GM18499 (cell line): ENCODE measurements around the gene NPW.
"Not testable (repeated sequence)": the region's sequence is repeated elsewhere in the genome, so short reads cannot be mapped to it uniquely, and the experiment has no call there.

ENCODE experiments used
- ATAC-seq: cut with Tn5 transposase; IDR thresholded peaks from one replicate; pipeline ENCODE4 v1.9.1; 2021; ENCODE audit warnings: moderate number of reproducible peaks; ENCODE audit not compliant: insufficient read depth, unreplicated experiment

NPW gene

GRCh38 chr16:2001035-2001434, 18.6 kb upstream of the NPW start:
- ATAC-seq: no peak

DNA sequence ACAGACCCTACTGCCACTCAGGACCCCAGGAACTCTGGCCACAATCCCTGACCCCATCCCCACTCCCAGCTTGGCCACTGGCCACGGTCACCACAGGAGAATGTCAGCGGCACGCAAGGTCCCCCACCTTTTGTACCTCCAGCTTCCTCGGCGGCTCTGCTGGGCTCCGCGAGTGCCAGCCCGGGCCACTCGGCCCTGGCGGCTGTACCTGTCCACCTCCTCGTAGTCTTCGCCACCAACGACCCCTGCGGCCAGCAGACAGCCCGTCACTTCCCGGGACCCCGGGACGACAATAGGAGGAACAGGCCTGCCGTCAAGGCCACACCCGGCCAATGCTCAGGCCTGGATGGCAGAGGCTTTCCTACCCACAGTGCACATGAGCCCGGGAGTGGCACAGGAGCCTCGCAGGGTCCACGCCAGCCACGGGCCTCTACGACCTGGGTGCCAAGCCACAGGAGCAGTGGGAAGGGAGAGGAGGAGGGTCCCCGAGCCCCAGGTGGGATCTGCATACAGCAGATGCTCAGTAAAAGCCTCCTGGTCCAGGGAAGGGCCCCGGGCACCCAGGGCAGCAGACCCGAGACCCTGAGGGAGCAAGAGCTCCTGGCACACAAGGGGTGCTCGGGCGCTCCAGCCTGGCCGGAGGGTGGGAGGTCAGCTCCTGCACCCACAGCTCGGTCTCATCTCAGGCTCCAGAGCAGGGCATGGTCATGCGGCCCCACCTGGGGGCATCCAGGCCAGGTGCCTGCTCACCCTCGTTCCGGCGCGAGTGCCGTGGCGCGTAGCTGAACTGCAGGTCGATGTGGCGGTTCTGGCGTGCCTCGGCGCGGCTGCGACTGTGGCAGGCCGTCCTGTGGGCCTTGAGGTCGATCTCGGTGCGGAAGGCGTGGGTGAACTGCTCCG, 17.9 kb upstream of the NPW start:
- ATAC-seq: no peak

DNA sequence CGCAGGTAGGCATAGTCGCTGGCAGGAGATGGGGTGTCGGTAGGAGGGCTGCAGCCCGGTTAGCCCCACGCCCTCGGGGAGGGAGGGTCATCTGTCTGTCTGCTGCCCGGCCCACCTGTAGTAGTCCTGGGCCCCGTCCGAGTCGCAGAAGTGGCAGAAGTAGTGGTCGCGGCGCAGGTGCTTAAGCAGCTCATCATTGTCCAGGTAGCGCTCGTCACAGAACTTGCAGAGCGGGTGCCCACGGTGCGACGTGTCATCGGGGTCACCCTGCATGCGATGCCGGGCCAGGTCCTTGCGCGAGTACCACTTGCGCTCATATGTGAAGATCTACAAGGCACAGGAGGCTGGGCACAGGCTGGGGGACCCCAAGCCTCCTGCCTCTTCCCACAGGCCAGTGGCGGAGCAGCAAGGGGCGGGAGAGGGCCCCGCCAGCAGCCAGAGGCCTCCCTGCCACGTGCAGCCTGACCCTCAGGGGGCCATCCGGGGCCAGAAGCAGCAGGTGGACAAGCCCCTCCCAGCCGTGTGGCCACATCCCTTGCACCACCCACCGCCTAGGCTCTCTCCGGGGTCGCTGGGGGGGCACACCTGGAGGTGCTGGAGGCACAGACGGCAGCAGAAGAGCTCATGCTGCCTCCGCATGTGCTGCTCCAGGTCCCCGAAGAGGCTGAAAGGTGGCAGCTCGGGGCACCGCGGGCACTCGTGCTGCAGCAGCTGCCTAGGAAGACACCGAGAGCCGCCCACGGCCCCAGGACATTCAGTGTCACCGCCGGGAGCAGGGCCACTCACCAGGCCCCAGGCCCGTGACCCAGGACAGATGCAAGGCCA, 17.0 kb upstream of the NPW start:
- ATAC-seq: no peak

DNA sequence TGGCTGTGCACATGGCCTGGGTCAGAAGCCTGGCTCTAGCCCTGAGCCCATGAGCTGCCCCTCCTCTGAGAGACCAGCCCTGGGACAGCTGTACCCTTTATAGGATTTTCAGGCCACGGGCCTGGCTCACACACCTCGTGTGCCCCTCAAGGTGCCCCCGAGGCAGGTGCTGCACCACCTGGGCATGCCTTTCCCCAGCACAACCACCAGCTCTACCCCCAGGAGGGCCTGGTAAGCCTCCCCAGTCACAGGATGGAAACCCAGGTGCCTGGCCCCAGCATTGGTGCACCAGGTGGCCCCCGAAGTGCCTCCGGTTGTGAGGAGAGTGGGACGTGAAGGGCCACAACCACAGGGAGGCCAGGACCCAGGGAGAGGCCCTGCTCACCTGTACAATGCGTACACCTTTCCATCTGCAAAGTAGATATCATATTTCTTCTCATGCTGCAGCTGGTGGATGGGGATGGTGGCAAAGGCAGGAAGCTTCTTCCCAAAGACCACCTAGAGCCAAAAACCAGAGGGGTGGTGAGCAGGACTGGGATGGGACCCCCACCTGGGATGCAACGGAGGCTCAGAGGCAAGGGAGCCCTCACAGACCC, 16.3 kb upstream of the NPW start:
- ATAC-seq: no peak

DNA sequence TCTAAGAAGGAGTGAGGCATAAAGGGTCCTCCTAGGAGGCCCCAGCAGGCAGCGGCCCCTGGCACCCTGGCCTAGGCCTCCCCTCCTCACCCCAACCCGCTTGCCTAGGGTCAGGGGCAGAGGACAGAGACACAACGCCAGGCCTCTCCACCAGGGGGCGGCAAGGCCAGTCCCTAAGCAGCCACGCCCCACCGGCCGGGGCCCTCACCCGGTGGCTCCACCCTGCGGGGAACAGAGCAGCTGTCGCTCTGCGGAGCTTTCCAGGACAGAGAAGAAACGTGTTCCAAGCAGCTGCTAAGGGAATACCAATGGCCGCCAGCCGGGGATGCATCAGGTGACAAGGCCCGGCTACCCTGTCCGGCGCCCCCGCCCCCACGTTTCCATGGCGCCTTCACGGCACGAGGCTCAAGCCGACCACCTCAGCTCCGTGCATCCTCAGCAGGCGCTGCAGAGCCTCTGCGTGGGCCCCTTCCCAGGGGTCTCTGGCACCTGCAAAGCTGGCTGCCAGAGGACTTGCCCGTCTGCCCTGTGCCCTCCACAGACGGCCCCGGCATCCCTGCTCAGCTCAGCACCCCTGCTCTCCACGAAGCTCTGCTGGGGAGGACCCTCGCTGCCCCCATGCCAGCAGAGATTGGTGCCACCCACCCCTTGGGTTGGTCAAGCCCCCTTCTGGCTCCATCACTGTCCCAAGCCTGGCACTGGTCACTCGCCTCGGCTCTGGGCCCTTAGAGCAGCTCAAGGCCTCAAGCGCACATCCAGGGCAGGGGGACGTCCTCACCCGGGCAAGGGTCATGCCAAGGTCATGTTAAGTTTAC, 15.6 kb upstream of the NPW start:
- ATAC-seq: no peak

DNA sequence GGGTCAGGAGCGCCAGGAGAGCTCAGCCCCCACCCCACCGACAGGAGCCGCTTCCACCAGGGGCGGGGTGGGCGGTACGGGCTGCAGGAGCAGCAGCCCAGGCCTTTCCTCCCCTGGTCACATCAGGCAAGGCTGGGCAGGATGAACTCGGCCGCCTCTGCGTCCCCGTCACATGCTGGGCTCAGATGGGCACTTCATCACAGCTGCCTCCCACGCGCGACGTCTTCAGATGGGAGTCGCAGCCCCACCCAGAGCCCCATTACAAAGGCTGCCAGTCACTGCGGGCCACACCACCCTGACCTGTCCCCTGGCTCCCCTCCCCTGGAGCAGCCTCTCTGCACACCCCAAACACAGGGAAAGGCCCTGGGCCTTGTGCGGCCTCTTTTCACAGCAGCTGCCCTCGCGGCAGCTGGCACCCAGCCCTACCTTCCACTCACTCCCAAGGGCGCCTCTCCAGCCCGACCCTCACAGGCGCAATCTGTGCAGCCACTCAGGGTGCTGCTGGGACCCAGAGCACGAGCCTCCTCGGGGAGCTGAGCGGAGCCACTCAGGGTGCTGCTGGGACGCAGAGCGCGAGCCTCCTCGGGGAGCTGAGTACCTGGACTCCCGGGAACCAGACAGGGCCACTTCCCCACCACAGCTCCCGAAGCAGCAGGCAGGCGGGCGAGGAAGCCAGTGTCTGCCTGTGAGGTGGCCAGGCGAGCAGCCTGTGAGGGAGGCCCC, 14.6 kb upstream of the NPW start:
- no peak for ATAC-seq

DNA sequence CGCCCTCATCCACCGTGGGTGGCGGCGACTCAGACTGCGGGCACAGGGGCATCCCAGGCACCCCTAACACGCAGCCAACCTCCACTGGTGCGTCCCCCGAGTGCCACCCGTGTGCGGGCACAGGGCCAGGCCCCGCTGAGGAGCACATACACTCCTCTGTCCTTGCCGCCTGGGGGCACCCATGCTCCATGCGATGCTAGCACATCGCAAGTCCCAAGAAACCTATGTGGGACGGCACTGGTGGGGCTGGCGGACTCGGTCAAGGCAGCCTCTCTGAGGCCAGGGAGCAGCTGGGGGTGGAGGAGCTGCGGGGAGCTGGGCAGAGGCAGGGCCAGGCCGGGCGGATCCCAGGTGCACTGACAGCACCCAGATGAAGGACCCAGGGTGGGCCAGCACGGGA, 13.9 kb upstream of the NPW start:
- ATAC-seq: no peak

GRCh38 chr16:2006317-2006716, 13.3 kb upstream of the NPW start:
- no peak for ATAC-seq

DNA sequence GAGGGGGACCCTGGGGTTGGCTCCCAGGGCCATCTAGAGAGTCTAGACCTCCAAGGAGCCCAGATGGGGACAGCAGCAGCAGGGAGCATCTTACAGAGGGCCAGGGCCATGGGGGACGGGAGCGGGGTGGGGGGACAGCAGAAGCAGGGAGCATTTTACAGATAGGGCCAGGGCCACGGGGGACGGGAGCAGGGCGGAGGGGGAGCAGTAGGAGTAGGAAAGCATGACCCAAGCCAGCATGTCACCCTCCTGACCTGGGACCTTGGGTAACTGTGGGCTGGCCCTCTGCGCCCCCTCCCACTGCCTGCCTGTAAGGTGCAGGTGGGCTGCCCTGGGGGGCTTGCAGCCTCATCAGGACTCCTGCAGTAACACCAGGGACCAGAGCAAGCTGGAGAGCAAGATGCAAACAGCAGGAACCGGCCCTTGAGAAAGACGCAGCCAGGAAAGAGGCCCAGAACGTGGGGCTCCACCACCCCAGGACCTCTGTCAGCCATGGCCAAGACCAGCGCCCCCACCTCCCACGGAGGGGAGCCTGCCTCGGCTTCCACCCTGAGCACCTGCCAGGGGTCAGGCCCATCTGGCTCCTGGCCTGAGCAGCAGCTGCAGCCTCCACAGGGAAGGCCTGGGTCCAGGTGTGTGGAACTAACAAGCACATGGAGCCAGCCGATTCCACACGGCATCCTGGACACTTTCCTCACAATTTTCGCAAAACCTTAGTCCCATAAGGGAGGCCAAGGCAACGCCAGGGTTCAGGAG, 12.3 kb upstream of the NPW start:
- ATAC-seq: no peak

- ATAC-seq: no peak
These were observed 11.5 kb upstream of the NPW start for GRCh38 chr16:2008009-2008526.

- no peak for ATAC-seq
These were observed 10.9 kb upstream of the NPW start for GRCh38 chr16:2008631-2009163.

DNA sequence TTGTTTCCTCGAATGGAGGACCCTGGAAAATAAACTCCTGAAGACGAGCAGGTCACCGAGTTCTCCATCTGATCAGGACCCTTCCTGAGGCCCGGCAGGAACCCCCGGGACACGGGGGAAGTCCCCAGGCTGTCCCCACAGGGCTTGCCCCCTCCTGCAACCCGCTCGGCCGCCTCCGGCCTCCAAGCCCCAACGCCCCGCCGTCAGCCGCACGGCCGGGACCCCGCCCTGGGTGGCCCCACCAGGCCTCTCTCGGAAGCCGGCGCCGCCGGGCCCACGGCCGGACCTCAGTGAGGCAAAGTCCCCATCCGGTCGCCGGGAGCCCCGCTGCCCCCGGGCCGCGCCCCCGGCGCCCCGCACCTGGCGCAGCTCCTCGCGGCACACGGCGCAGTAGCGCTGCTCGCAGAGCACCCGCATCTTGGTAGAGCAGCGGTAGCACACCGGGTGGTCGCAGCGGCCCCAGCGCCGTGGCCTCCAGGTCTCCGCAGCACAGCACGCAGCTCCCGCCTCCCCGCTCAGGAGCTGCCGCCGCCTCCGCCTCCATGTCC, 10.3 kb upstream of the NPW start:
- no peak for ATAC-seq

DNA sequence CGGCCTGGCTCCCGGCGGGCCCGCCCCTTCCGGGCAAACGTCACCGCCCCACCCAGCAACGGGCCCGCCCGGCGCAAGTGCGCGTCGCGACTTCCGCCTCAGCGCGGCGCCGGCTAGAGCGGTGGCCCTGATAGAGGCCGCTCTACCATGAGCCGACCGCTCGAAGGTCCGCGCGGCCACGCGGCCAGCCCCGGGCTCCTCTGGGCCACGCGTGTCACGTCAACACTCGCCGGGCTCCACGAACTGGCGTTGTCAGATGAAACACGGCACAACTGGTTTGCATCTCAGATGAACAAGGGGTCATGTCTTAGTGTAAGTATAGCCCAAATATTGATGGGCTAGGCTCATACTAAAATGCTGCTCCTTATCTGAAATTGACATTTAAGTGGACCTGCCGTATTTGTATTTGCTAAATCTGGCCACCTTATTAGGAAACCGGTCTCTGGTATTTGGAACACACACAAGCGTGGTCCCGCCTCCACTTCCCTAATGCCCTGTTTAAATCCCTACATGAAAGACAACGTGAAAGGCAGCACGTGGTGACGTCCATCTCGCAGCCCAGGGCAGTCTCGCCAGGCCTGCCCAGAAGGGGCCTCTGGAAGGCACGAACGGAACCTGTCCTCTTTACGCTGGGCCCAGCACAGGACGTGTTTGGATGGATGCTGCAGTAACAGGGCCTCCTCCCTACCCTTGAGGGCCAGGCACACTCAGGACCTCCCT, 9.6 kb upstream of the NPW start, which contains the start of gene ZNF598:
Gene ZNF598 (minus strand): TSS at position 31 of the 720 bp plus-strand sequence.
- ATAC-seq: no peak

GRCh38 chr16:2011726-2012125, 7.9 kb upstream of the NPW start:
- not testable (repeated sequence) for ATAC-seq

DNA sequence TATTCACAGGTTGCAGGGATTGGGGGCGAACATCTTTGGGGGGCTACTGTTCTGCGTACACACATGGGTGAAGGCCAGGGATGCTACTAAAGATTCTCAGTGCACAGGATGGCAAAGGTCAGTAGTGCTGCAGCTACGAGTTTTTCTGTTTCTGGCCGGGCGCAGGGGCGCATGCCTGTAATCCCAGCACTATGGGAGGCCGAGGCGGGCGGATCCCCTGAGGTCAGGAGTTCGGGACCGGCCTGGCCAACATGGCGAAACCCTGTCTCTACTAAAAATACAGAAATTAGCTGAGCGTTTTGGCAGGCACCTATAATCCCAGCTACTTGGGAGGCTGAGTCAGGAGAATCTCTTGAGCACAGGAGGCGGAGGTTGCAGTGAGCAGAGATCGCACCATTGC, 6.1 kb upstream of the NPW start:
- ATAC-seq: no peak

- ATAC-seq: no peak
These were observed 4.3 kb upstream of the NPW start for GRCh38 chr16:2015117-2015946.

- ATAC-seq: no peak
These were observed 3.7 kb upstream of the NPW start for GRCh38 chr16:2015947-2016208.
